Stimulated activated CD4-positive, alpha-beta T cell treated with anti-CD3 and anti-CD28 coated beads, Interleukin-12 subunit alpha, Interleukin-12 subunit beta, amount 100 ng/mL, for 48 hours (primary cell): ENCODE measurements around the gene TBC1D16.
A peak's percentile ranks its signal among the peaks of the same experiment; 100 is the strongest.

Source experiments
- DNase-seq, 3 donors: peaks; one replicate each; pipeline ENCODE4 v3.0.0-alpha.2; 2020; ENCODE audit warnings: low read depth in 2 of 3, low spot score in 1 of 3

The TBC1D16 gene

GRCh38 chr17:80025140-80025539 is 10.5 kb downstream of the TBC1D16 start:
- no peak for DNase-seq

GRCh38 chr17:80024206-80024972 is 11.3 kb downstream of the TBC1D16 start:
- no peak for DNase-seq

DNA sequence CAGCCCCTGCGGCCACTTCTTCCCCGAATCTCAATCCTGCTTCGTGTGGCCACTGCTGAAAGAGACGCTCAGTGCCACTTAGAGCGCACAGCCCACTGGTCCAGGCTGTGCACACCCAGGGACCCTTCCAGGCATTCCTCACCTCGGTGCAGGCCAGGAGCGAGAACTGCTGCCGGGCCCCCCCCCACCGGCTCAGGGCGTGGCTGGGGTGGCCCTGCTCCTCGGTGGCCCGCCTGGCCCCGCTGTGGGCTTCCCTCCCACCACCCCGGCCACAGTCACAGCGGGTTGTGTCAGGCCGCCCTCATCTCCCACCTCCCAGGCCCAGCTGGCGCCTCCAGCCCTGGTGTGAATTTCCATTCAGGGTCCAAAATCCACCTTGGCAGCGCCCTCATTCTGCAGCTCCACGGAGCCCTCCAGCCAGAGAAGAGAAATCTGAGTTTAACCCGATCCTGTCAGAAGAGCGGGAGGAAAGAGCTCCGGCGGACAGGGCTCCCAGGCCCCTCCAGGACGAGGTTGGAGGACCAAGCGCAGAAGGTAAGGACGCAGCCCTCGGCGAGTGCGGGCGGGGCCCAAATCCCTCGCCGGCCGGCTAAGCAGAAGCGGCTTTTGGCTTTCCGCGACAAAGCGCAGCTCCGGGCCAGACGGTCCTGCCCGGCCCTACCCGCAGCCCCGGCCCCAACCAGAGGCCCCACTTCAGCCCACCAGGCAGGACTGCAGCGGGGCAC is 12.0 kb downstream of the TBC1D16 start:
- DNase-seq: no peak

DNA sequence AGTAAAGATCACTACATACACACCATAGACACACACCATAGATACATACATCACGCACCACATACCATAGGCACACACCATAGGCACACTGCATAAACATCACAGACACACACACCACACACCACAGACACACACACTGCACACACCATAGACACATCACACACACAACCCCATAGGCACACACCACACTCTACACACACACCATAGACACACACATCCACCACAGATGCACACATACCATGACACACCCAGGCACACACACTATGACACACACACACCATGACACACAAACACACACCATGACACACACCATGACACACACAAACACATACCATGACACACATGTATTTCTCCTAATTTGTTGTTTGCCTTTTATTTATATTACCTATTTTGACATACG is 14.1 kb downstream of the TBC1D16 start:
- no peak for DNase-seq

- no peak for DNase-seq
Observed at GRCh38 chr17:80018917-80019651, 16.6 kb downstream of the TBC1D16 start.

DNA sequence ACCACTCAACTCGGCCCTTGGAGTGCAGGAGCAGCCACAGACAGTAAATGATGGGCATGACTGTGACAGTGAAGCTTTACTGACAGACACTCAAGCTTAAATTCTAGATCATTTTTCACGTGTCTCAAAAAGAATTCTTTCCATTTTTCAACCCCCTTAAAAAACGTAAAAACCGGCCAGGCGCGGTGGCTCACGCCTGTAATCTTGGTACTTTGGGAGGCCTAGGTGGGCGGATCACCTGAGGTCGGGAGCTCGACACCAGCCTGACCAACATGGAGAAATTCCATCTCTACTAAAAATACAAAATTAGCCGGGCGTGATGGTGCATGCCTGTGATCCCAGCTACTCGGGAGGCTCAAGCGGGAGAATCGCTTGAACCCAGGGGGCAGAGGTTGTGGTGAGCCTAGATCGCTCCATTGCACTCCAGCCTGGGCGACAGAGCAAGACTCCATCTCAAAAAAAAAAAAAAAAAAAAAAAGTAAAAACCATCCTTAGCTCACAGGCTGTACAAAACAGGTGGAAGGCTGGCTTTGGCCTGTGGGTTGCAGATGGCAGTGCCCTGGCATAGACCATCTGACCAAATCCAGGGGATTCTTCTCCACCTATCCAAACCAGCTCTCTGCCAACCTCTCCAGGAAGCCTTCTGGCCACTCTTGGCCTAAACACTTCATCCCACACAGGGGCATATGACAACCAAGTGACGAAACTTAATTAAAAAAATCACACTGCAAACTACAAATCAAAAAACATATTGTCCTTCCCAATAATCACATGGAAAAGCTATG is 18.3 kb downstream of the TBC1D16 start:
- no peak for DNase-seq

DNA sequence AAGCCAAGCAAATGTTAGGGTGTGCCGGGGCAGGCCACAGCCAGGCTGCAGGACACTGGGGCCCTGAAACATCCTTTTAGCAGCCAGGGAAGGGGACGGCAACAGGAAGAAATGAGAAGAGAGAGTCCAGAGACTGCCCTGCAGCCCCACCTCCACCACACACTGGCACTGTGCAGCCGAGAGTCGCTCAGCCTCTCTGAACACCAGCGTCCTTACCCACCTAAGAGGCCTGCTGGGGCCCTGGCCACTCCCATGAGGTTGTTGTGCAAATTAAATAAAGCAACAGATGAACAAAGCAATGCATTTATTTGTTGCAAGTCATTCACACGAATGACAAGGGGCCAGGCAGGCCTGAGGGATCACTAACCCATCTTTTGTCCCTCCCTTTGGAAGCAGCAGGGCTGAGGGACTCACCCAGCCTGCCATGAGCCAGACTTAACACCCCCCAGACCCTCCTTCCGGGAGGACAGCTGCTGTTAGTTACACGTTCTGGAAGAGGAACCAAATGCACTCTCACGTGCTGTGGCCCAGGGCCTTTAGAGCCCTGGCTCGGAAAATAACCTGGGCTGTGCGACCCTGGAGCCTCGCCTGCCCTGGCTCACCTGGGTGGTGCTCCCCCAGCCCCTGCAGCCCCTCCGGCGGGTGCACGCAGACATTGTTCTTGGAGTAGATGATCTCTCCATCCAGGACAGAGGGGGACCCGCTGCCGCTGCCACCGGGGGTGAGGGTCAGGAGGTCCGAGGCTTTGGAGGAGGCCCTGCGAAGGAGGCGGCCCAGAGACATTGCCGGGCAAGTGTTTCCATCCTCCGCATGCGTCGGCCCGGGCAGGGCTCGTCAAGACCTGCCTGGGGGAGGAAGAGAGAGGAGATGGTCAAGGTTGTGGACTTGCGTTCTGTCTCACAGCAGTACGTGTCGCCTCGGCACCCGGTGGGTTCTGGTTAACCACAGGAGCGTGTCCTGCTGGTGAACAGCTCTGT is 22.6 kb downstream of the TBC1D16 start:
- DNase-seq: no peak

GRCh38 chr17:80011989-80012555 is 23.6 kb downstream of the TBC1D16 start:
- DNase-seq: no peak

- DNase-seq: no peak
Observed at GRCh38 chr17:80010283-80010858, 25.3 kb downstream of the TBC1D16 start.

DNA sequence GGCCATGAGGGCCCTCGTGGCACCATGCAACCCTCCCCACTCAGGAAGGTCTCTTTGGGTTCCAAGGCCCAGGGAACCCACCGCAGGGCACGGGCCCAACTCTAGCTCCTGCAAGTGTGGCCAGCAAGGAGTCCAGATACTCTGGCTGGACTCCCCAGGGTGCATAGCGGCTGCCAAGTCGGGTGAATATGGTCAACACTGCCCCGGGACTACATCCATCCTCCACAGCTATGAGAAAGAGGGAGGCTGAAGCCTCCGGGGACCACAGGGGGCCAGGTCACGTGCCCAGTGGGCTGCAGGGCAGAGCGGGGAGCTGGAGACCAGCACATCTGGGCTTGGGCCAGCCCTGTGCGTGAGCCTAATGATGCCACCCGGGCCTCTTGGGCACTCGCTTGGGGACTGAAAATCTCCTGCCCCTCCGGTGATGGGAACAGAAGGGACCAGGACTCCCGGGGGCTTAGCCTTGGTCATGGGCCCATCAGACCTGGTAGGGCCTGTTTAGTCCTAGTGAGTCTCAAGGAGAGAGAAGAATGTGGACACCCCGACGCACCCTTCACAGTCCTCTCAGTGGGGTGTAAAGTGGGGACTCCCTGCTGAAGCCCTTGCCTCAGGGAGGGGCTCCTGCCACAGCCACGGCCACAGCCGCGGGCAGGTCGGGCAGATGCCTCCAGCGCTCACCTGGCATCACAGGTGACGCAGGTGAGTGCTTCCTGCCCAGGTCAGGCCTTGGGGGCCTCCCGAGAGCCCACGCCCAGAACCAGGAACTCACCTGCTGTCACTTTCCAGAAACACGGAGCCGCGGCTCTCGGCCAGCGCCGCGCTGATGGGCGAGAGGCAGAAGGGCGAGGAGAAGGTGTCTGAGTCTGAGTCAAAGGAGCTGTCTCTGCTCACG is 26.0 kb downstream of the TBC1D16 start:
- no peak for DNase-seq

GRCh38 chr17:80008848-80009247 is 26.8 kb downstream of the TBC1D16 start:
- DNase-seq: no peak

DNA sequence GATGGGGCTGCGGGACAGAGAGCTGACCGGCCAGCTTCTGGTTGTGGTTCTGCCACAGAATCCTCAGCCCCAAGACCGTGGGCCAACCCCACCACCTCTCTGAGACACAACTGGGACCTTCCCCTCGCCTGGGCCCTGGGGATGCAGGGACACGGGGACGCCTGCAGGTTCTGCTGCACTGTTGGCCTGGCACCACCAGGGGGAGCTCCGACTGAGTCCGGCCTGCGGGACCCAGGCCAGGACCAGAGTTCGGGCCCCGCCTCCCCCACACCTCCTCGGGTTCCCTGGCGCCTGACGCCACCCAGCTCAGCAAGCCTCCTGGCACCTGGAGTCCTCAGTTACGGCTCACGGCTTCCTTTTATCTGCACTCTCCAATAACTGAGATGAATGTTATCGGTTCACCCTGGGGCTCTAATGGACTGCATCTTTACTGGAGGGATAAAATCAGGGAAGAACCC is 27.3 kb downstream of the TBC1D16 start:
- peak; percentile 73 to 79 (median 78) for DNase-seq

DNA sequence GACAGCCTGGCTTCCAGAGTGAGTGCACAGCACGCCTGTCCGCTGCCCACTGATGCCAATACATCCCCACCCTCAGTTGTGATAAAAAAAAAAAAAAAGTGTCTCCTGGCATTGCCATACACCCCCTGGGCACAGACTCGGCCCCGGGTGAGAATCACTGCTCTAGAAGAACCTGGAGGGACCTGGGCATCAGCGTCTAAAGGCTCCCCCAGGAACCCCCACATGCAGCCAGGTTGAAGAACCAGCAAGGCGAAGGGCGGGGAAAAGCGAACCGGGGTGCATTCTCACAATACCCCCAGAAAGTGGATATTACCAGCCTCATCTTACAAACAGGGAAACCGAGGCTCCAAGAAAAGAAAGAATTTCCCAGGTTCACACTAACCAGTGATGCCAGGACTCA is 27.7 kb downstream of the TBC1D16 start:
- DNase-seq: no peak

- DNase-seq: no peak
Observed at GRCh38 chr17:80006811-80007752, 28.6 kb downstream of the TBC1D16 start.

DNA sequence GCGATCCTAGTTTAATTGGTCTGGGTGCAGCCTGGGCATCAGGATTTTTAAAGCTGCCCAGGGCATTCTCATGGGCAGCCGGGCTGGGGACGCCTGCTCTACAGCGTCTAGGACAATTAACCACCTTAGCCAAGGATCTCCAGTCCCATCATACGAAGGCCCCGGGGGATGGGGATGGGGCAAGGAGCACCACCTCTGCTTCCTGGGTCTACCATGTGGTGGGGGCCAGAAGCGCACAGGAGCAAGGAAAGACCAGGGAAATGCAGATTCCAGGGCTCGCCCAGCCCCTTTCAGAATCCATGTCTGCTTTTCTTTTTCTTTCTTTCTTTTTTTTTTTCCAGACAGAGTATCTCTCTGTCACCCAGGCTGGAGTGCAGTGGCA is 29.3 kb downstream of the TBC1D16 start:
- no peak for DNase-seq

DNA sequence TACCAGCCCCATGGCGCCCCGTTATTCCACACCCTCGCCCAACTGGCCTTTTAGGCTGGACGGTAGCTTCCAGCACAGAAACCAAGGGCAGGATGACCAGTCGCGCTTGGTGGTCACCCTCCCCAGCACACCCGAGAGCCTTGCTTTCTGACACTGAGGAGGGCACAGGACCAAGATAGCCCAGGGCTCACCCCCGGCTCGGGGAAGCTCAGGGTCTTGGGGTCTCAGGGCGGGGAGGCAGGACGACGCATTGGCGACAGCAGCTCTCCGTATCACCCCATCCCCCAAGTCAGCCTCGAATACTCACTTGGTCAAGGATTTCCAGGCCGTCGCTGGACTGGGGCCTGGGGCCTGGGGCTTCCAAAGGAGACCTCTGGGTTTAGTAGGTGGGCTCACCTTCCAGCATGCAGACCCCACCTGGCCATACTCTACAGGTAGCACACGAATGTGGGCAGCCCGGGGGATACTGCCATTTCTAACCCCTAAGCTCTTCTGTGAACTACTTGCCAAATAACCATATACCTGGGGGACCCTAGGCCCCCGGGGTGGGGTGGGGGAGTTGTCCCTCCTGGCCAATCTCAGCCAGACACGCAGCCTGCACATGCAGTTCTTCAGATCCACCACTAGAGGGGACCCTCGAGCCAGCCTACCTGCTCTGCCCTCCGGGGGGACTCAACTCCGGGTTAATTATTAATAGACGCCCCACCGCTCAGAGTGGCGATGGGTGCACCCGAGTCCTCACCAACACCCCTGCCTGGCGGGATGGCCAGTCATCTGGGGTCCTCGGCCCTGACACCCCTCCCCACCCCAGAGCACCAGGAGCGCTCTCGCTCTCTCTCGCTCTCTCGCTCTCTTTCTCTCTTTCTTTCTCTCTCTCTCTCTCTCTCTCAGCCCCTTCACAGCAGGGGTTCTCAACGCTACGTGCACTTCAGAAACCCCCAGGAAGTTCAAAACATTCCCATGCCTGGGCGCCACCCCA is 30.0 kb downstream of the TBC1D16 start:
- DNase-seq: peak; percentile 32 to 72 (median 39)
